ENCODE data around the gene AGPAT3. TPM values are rescaled to one million over a fixed set of nuclear protein-coding genes. Genes with fewer than 3 reads are reported as not detected.

The AGPAT3 gene
- total RNA-seq, 1 donor from 2014 or later, result 65.9 TPM

GRCh38 chr21:43925609-43926008, 60.6 kb downstream of the AGPAT3 start:
- no peaks in the 10 kb centered on the region for H3K27me3 ChIP-seq
- H3K36me3 ChIP-seq, result no peaks in the 10 kb centered on the region
- intact Hi-C loops (cut with DNase I), result no loop called here
- peaks cover 0 to 9% of the 10 kb centered on the region in 2 donors for H3K4me1 ChIP-seq
- H3K27ac ChIP-seq, result no peak overlapping the region
- no peak for TF ChIP-seq CTCF (IDR thresholded peaks at IDR 0.05)
- no peak overlapping the region for H3K4me3 ChIP-seq
- no peak for DNase-seq (ENCODE audit: low spot score in 2 of 2)
- H3K9me3 ChIP-seq, result no peaks in the 10 kb centered on the region

GRCh38 chr21:43926196-43926595, 61.2 kb downstream of the AGPAT3 start:
- Histone ChIP-seq H3K27me3 (no peaks in the 10 kb centered on the region), H3K9me3 (no peaks in the 10 kb centered on the region), H3K27ac (no peak overlapping the region), H3K4me3 (no peak overlapping the region), H3K4me1 (peaks cover 0 to 9% of the 10 kb centered on the region in 2 donors), H3K36me3 (no peaks in the 10 kb centered on the region)
- no peak for DNase-seq (ENCODE audit: low spot score in 2 of 2)
- intact Hi-C loops (cut with DNase I), result no loop called here
- TF ChIP-seq CTCF (IDR thresholded peaks at IDR 0.05), result no peak

- intact Hi-C loops (cut with DNase I), result no loop called here
These were observed 62.7 kb downstream of the AGPAT3 start for GRCh38 chr21:43927591-43928221.

GRCh38 chr21:43928222-43929125, 63.5 kb downstream of the AGPAT3 start:
- H3K4me1 ChIP-seq, result peaks cover 0 to under 1% of the 10 kb centered on the region in 2 donors
- H3K27me3 ChIP-seq, result no peaks in the 10 kb centered on the region
- DNase-seq (ENCODE audit: low spot score in 2 of 2), result no peak
- no peak overlapping the region for H3K27ac ChIP-seq
- no peaks in the 10 kb centered on the region for H3K9me3 ChIP-seq
- no peak for TF ChIP-seq CTCF (IDR thresholded peaks at IDR 0.05)
- no peak overlapping the region for H3K4me3 ChIP-seq
- intact Hi-C loops (cut with DNase I), result no loop called here
- H3K36me3 ChIP-seq, result no peaks in the 10 kb centered on the region

More at GRCh38 chr21:43927591-43928221, 62.7 kb downstream of the AGPAT3 start:
- Histone ChIP-seq H3K27ac (no peak overlapping the region), H3K36me3 (no peaks in the 10 kb centered on the region), H3K4me3 (no peak overlapping the region), H3K9me3 (no peaks in the 10 kb centered on the region), H3K27me3 (no peaks in the 10 kb centered on the region), H3K4me1 (peaks cover 0 to 8% of the 10 kb centered on the region in 2 donors)
- DNase-seq (ENCODE audit: low spot score in 2 of 2), result no peak
- no peak for TF ChIP-seq CTCF (IDR thresholded peaks at IDR 0.05)

GRCh38 chr21:43929217-43929971, 64.4 kb downstream of the AGPAT3 start:
- H3K27me3 ChIP-seq, result no peaks in the 10 kb centered on the region
- H3K27ac ChIP-seq, result no peak overlapping the region
- no peaks in the 10 kb centered on the region for H3K36me3 ChIP-seq
- no peaks in the 10 kb centered on the region for H3K4me1 ChIP-seq
- DNase-seq (ENCODE audit: low spot score in 2 of 2), result no peak
- no peaks in the 10 kb centered on the region for H3K9me3 ChIP-seq
- no peak overlapping the region for H3K4me3 ChIP-seq
- TF ChIP-seq CTCF (IDR thresholded peaks at IDR 0.05), result no peak
- intact Hi-C loops (cut with DNase I), result no loop called here

Measured in ascending aorta (tissue), 2 donors.